Ovary (tissue), 3 donors: ENCODE results near the gene TTC7B.

Experiments used
- EP300 ChIP-seq: sonication (generic); formaldehyde crosslinking; IDR thresholded peaks from one replicate; pipeline ENCODE4 v1.6.1; 2017; ENCODE audit warnings: antibody characterized with exemption
- POLR2A ChIP-seq: fragments of 450-650 bp; IDR thresholded peaks from one replicate; pipeline ENCODE4 v1.6.1; 2017; ENCODE audit warnings: antibody characterized with exemption, mild to moderate bottlenecking, moderate library complexity
- TF ChIP-seq, protein P1 (sequence below), 3 donors: fragments of 450-650 bp in 2 of 3; fragments of 200-600 bp in 1 of 3; IDR thresholded peaks; one replicate each; pipeline versions ENCODE4 v1.5.1 to v1.8.0; 2016 to 2022; ENCODE audit warnings: antibody characterized with exemption in 3 of 3, mild to moderate bottlenecking in 1 of 3
- donor health status: DM: no; HTN: no; CAD: no.

- TF ChIP-seq, protein P1, sequence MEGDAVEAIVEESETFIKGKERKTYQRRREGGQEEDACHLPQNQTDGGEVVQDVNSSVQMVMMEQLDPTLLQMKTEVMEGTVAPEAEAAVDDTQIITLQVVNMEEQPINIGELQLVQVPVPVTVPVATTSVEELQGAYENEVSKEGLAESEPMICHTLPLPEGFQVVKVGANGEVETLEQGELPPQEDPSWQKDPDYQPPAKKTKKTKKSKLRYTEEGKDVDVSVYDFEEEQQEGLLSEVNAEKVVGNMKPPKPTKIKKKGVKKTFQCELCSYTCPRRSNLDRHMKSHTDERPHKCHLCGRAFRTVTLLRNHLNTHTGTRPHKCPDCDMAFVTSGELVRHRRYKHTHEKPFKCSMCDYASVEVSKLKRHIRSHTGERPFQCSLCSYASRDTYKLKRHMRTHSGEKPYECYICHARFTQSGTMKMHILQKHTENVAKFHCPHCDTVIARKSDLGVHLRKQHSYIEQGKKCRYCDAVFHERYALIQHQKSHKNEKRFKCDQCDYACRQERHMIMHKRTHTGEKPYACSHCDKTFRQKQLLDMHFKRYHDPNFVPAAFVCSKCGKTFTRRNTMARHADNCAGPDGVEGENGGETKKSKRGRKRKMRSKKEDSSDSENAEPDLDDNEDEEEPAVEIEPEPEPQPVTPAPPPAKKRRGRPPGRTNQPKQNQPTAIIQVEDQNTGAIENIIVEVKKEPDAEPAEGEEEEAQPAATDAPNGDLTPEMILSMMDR (IDR thresholded peaks at IDR 0.05) = no peak
- TF ChIP-seq POLR2A (no peak), EP300 (no peak)
These were observed 84.7 kb downstream of the TTC7B start for GRCh38 chr14:90731487-90731886.
